SH-SY5Y (cell line): ENCODE data around the gene RPIA.

ENCODE experiments used
- GATA2 ChIP-seq: IDR thresholded peaks from 2 replicates; pipeline ENCODE4 v1.6.1; 2011; ENCODE audit warnings: mild to moderate bottlenecking, low read depth, low read length
- GATA3 ChIP-seq: IDR thresholded peaks from 2 replicates; pipeline ENCODE4 v1.6.1; 2011; ENCODE audit warnings: low read depth, mild to moderate bottlenecking, low read length, moderate library complexity

RPIA gene

DNA sequence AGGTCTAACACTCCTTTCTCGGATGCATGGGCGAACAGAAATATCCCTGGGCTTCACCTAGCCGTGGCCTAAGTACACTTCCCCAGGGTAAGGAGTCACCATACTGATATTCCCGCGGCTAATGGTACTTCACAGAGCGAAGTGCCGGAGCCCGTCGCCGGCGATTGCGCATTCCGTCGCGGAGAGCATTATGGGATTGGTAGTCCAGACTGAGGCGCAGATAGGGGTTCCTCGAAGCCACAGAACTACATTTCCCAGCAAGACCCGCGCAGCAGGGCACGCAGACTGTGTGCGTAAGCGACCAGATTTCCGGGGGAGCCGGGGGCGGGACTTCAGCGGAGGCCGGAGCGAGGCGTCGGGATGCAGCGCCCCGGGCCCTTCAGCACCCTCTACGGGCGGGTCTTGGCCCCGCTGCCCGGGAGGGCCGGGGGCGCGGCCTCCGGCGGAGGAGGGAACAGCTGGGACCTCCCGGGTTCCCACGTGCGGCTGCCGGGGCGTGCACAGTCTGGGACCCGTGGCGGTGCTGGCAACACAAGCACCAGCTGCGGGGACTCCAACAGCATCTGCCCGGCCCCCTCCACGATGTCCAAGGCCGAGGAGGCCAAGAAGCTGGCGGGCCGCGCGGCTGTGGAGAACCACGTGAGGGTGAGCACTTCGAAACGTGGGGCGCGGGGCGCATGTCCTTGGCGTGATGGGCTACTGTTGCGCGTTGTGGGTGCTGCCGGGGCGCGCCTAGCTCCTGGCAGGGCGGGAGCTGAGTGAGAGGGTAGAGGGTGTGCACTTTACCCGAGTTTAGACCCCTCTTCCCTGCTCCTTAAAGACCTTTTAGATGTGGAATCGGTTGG is at the start of gene RPIA:
Gene RPIA, plus strand, starts transcription at position 335 of the 845 bp plus-strand sequence. Its CDS starts 26 bp downstream, at position 361.
- TF ChIP-seq GATA3 (no peak), GATA2 (peak; percentile 26; the same call in 1 of the 2 replicates)

DNA sequence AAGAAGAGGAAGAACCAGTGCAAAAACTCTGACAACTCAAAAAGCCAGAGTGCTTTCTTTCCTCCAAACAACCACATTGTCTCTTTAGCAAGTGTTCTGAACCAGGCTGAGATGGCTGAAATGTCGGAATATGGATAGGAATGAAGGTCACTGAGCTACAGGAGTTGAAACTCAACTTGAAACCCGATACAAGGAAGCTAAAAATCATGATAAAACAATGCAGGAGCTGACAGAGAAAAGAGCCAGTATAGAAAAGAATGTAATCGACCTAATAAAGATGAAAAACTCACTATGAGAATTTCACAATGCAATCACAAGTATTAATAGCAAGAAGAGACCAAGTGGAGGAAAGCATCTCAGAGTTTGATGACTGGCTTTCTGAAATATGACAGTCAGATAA is 49.2 kb upstream of the RPIA start:
- TF ChIP-seq GATA3 = no peak
- TF ChIP-seq GATA2 = no peak

DNA sequence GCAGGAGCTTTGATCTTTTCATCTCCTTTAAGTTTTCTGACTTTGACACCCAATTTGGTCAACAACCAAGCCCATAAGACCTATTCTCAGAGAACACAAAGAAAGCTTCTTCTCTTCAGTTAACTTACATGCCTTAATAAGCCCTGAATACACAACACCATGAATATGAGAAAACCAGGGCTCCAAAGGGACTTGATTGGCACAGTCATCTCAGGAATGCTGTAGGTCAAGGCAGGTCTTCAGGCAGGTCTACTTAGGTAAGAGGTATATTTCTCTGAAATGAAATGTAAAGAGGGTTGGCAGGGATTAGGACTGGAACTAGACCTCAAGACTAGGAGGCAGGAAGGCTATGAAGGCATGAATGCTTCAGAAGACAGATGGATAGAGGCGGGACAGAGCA is 39.8 kb upstream of the RPIA start:
- TF ChIP-seq GATA2 (no peak), GATA3 (no peak)

DNA sequence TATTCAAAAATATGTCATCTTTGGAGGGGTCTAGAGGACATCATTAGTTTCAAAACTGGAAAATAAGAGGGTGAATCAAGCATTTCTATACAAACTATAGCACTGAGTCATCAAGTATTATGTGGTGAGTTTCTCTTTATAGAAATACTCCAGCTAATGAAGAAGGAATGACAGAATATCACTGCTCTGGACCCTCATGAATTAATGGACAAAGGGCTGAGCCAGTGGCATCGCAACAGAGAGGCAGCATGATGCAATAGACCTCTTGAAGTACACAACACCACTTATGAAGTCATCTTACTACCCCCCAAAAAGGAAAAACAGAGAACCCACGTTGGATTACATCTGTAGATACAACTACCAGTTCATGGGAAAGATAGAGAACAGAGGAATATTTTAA is 36.8 kb upstream of the RPIA start:
- TF ChIP-seq GATA2 (no peak), GATA3 (no peak)

DNA sequence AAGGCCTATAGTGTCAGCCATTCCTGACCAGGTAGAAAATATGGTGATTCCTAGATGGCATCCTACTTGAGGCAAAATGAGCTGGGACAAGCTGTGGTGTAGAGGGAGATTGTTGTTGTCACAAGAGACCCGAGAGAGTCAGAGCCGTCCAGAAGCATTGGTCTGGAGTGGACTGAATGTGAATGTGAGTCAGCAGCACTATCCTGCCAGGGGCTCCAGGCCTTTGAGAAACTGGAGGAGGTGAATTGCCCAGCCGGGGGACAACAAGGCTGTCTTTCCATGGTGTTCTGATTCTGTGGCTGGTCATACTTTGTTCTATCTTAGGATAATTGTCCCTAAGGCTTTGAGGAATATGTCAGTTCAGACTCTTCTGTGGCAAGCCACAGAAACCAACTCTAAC is 34.8 kb upstream of the RPIA start:
- TF ChIP-seq GATA3 (no peak), GATA2 (no peak)

DNA sequence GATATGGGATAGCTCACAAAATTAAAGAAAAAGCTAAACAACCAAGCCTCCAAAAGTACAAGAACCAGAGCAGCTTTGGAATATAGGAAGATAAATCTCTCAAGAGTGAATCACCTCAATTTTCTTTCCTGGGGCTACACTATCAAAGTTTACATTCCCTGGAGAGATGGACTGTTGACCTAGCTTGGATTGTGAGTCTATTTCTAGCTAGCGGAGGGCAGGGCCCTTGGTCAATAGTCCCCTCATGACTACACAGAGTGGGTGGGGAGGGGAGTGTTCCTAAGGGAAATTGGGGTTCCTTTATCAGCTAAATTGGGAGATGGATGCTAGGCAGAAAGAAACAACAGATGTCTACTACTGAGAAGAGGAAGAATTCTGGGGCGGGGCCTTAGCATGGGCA is 34.3 kb upstream of the RPIA start:
- TF ChIP-seq GATA2 (no peak), GATA3 (no peak)

DNA sequence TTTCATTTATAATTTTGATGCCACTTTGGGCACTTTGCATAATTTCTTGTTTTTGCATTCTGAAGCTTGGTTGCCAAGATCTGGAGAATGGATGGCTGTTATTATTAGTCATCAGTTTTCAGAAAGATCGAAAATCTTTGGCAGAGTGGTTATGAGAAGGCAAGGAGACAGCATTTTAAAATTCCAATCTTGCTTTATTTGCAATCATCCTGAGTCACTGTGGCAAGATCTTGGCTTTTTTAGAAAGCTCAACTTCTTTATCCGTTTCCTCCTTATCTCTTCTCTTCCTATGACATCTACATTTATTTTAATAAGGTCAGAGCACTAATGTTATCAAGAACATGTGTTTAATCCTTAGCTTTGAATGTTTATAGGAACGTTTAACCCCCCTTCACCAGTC is 33.1 kb upstream of the RPIA start:
- TF ChIP-seq GATA3 = no peak
- no peak for TF ChIP-seq GATA2

DNA sequence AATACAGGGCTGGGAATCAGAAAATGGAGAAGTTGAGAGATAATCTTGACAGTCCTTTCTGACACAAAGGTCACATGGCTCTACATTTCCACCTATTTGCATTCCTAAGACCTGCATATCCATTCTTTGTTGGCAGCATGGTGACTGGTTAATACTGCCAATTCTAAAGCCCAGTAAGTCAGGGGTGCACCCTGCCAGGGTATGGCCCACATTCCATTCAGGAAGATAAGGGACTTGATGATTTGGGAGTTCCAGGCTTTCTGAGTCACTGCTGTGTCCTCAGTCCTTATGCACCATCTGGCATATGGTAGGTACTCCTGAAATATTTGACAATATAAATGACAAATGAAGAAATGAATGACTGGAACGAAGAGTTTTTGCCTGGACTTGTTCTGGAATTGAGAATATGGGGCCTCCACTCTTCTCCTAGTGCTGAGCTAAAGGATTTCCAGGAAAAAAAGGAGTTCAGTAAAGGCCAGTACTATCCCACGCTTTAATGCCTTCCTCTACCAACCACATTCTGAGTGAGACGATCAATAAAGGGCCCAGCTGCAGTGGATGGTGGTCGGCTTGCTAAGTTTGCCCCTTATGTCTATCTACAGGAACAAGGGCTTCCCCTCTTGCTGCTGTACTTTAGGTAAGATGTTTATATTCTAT is 32.5 kb upstream of the RPIA start:
- no peak for TF ChIP-seq GATA2
- TF ChIP-seq GATA3 = no peak

DNA sequence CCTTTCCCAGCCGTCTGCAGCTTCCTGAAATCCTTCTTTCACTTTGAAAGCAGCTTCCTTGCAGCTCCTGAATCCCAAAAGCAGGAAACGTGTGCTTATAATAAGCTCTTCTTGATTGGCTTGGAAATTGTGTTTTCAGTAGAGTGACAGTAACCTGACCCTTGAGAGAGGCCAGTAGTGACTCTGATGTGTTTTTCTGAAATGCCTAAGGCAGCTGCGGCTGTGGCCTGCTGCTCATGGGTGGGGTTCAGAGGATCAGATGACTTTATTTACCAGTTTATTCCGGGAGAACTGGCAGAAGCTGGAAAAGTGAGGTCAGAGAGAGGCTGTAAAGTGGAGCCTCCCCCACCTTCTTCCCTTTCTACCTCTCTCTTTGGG is 31.9 kb upstream of the RPIA start:
- TF ChIP-seq GATA2 = no peak
- no peak for TF ChIP-seq GATA3

DNA sequence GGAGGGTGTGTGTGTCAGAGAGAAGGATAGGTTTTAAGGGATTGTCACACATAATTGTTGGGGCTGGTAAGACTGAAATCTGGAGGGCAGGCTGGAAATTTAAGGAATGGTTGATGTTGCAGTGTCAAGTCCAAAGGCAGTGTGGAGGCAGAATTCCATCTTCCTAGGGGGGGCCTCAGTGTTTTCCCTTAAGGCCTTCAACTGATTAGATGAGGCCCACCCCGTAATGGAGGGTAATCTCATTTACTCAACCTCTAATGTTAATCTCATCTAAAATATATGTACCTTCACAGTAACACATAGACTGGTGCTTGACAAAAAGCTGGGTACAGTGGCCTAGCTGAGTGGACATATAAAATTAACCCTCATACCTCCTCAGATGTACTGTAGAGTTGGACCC is 30.9 kb upstream of the RPIA start:
- TF ChIP-seq GATA2 (no peak), GATA3 (no peak)

DNA sequence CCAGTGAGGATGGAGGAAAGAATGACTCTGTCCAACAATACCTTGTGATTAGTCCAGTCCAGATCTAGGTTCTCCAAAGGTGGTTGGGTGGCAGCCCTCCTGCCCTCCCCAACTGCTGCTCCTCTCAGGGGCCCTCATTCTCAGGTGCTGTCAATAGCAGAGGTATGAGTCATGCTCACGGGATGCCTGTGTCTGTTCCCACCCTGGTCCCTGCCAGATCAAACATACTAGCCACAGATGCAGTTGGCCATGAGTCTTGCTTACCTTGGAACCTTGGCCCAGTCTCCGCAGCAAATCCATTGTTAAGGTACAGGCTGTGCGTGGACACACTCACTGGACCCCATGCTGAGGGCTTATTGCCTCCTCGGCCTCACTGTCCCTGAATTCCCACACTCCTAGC is 24.9 kb upstream of the RPIA start:
- TF ChIP-seq GATA2 = no peak
- no peak for TF ChIP-seq GATA3

DNA sequence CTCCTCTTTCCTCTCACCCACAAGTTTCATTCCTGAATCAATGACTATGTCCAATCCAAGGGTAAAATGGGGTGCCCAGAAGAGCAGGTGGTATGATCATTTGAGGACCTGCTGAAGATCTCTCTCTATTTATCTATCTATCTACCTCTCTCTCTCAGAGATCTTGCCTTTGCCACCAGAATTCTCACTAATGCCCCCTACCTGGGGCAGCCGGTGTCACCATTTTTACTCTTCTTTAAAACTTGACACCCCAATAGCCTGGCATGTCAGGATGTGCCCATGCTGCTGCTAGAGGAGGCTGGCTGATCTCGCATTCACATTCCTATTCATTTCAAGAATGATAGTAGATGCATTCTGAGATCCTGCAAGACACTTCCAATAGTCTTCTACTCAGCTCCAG is 24.3 kb upstream of the RPIA start:
- TF ChIP-seq GATA3 = no peak
- TF ChIP-seq GATA2 = no peak

DNA sequence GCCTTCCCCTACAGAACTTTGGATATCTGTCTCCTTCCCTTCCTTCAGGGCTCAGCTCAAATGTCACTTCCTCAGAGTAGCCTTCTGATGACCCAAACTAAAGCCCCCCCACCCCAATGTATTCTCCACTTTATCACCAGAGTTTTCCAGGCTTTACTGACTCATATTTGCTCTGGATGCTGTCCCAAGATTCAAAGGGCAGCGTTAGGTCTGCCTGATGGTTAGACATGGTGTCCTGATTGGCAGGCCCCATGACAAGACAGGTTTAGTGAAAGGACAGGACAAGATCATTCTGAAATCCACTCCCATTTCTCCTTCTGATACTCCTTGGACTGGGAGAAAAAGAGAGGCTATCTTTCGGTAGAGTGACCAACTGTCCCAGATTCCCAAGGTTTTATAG is 22.6 kb upstream of the RPIA start:
- TF ChIP-seq GATA2 (no peak), GATA3 (no peak)

DNA sequence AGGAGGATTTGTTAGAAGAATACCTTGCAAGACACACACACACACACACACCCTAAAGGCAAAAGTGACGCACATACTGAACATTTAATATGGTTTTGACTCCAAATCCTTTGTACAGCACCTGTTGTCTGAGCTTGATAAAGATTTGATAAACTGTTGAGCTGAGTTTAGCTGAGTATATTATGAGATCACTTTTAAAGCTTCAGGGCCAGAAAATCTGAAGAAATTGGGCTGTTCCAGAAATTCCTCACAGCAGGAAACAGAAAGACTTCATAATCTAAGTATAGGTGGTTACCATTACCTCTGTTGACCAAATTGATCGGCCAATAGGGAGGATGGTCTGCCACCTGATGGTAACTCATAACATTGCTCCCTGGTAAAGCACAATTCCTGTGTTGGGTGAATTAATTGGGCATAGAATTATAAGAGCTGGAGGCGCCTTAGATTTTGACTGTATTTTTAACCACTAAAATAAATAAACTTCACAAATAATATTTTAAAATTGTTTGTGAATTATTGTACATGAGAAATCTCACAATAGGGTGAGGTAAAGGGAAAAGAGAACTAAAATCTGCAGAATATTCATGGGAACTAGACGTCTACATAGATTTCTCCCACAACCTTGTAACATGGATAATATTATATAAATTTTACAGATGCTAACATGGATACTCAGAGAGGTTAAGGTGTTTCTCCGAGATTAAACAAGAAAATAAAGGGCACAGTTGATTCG is 21.8 kb upstream of the RPIA start:
- TF ChIP-seq GATA3 (no peak), GATA2 (no peak)
